GM12864 (cell line): ENCODE results near the gene USP6.
"Not testable (repeated sequence)": the region's sequence is repeated elsewhere in the genome, so short reads cannot be mapped to it uniquely, and the experiment has no call there.

ENCODE experiments used
- DNase-seq: peaks from one replicate; pipeline ENCODE4 v3.0.0-alpha.2; 2011; ENCODE audit warnings: low read depth
- H3K4me3 ChIP-seq: 2 replicates; pipeline ENCODE4 v1.5.1; 2011; ENCODE audit warnings: mild to moderate bottlenecking, low read depth, low read length, control low read depth
- TF ChIP-seq, protein P1 (sequence below): IDR thresholded peaks from 2 replicates; pipeline ENCODE4 v1.5.1; 2011; ENCODE audit warnings: low read depth, mild to moderate bottlenecking, moderate library complexity, low read length, control low read depth, inconsistent platforms; ENCODE audit errors: missing control alignments

The USP6 gene

DNA sequence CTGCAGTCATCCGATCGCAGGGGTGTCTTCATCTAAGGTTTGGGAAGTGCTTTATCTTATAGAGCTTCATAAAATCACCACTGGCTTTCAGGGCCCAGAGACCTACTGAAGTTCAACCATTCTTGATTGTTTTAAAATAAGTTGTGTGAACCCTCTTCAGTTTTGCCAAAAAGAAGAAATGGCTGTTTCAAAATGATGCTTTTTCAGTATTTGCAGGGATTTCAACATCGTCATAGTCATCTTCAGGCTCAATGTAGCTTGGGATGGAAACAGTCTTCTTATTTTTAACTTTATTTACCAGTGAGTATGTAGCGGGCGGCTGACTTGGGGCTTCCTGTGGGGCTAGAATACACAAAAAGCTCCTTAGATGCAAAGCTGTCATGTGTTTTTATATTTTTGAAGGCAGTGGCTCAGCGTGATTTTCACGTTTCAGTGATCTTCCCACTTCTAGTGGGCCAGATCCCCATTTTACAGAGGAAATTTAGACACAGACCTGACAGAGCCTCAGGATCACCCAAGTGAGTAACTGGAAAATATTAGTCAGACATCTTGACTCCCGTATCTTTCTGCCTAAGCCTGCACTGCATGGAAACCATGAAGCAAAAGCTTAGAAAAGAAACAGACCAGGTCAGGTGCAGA, 94.9 kb downstream of the USP6 start:
- no peak for DNase-seq
- no peak overlapping the region for H3K4me3 ChIP-seq
- TF ChIP-seq, protein P1, sequence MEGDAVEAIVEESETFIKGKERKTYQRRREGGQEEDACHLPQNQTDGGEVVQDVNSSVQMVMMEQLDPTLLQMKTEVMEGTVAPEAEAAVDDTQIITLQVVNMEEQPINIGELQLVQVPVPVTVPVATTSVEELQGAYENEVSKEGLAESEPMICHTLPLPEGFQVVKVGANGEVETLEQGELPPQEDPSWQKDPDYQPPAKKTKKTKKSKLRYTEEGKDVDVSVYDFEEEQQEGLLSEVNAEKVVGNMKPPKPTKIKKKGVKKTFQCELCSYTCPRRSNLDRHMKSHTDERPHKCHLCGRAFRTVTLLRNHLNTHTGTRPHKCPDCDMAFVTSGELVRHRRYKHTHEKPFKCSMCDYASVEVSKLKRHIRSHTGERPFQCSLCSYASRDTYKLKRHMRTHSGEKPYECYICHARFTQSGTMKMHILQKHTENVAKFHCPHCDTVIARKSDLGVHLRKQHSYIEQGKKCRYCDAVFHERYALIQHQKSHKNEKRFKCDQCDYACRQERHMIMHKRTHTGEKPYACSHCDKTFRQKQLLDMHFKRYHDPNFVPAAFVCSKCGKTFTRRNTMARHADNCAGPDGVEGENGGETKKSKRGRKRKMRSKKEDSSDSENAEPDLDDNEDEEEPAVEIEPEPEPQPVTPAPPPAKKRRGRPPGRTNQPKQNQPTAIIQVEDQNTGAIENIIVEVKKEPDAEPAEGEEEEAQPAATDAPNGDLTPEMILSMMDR = no peak

DNA sequence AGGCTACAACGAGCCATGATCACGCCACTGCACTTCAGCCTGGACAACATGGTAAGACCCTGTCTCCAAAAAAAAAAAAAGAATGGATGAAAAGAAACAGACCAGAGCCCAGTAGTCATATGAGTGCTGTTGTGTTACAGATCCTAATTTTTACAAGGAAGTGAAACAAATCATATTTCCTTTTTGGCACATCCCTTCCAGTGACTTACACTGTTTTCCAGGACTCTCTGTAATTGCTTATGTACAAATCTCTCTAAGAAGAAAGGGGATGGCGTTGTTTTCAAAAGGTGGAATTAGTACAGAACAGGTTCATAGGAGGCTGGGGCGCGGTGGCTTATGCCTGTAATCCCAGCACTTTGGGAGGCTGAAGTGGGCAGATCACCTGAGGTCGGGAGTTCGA, 95.6 kb downstream of the USP6 start:
- H3K4me3 ChIP-seq = no peak overlapping the region
- DNase-seq = no peak
- TF ChIP-seq, protein P1 = no peak

DNA sequence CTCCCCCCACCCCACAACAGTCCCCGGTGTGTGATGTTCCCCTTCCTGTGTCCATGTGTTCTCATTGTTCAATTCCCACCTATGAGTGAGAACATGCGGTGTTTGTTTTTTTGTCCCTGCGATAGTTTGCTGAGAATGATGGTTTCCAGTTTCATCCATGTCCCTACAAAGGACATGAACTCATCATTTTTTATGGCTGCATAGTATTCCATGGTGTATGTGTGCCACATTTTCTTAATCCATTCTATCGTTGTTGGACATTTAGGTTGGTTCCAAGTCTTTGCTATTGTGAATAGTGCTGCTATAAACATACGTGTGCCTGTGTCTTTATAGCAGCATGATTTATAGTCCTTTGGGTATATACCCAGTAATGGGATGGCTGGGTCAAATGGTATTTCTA, 101.7 kb downstream of the USP6 start:
- not testable (repeated sequence) for DNase-seq, H3K4me3 ChIP-seq

DNA sequence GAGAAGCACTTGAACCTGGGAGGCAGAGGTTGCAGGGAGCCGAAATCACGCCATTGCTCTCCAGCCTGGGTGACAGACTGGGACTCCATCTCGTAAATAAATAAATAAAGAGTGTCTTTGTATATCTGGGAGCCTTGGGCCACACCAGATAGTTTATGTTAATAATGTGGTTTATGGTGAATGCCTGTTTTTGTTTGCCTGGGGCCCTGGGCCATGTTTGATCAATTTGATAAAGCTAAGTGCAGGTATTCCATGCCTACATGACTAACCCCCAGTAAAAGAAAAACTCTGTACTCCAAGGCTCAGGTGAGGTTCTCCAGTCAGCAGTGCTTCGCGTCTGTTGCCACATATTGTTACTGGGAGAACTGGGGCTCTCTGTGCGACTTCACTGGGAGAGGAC, 103.7 kb downstream of the USP6 start:
- TF ChIP-seq, protein P1 = no peak
- H3K4me3 ChIP-seq = no peak overlapping the region
- DNase-seq = no peak

DNA sequence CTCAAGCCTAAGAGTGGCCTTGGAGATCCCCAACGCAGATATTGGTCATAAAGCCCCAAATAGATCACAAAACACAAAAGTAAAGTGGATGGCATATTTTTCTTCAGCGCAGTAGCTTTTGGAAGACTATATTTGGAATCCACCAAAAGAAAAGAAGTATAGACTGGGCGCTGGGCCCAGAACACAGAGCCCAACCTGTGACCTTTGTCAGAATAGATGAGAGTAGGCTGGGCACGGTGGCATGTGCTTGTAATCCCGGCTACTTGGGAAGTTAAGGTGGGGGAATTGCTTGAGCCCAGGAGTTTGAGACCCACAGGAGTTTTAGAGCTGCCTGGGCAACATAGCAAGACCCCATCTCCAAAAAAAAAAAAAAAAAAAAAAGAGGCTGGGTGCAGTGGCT, 104.2 kb downstream of the USP6 start:
- no peak for DNase-seq
- TF ChIP-seq, protein P1 = no peak
- H3K4me3 ChIP-seq = no peak overlapping the region

DNA sequence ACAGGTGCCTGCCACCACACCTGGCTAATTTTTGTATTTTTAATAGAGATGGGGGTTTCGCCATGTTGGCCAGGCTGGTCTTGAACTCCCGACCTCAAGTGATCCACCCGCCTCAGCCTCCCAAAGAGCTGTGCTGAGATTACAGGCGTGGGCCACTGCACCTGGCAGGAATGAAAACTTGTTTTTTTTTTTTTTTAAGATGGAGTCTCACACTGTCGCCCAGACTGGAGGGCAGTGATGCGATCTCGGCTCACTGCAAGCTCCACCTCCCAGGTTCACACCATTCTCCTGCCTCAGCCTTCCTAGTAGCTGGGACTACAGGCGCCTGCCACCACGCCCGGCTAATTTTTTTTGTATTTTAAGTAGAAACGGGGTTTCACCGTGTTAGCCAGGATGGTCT, 106.1 kb downstream of the USP6 start:
- DNase-seq, H3K4me3 ChIP-seq: not testable (repeated sequence)
